Transverse colon (tissue), 4 donors: Measurements from ENCODE around the gene CACNA2D2.

Experiments
- EP300 ChIP-seq: sonication (generic); formaldehyde crosslinking; IDR thresholded peaks from one replicate; pipeline ENCODE4 v1.6.1; 2017; ENCODE audit warnings: antibody characterized with exemption, low read depth
- POLR2A ChIP-seq: fragments of 450-650 bp; IDR thresholded peaks from one replicate; pipeline ENCODE4 v1.6.1; 2016; ENCODE audit warnings: antibody characterized with exemption, mild to moderate bottlenecking, moderate library complexity
- POLR2AphosphoS5 ChIP-seq, 3 donors: sonication (generic); formaldehyde crosslinking; IDR thresholded peaks; one replicate each; pipeline ENCODE4 v1.6.1; 2016; ENCODE audit warnings: antibody characterized with exemption in 3 of 3
- TF ChIP-seq, protein P1 (sequence below), 5 experiments: fragments of 200-600 bp in 3 of 5; fragments of 450-650 bp in 2 of 5; sonication (generic) in 3 of 5; IDR thresholded peaks; 1 replicate in 2 of 5; 2 replicates in 3 of 5; pipeline ENCODE4 v1.5.1; 2016 to 2017; ENCODE audit warnings: antibody characterized with exemption in 5 of 5, inconsistent platforms in 3 of 5, mild to moderate bottlenecking in 2 of 5, moderate library complexity in 1 of 5

DNA sequence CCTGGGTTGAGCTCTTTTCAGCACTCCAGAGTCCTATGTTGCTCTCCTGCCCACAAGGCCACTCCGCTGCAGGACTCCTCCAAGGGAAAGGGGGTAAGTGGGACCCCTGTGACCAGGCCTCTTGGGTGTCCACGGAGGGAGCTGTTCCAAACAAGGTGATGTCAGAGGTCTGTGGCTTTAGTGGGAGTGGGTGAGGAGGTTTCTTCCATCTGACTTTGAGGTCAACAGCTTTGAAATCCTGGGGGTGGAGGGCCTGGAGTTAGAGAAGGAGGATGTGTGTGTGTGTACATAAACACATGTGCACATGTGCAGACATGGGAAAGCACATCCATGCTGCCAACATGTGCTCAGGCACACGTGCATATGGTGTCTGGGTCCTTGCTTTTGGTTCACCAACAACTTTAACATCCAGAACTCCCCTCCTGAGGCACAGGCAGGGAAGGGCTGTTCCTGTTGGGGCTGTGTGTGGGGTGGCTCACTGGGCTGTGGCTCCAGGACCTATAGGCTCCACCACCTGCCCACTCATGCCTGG lies 92.8 kb downstream of the CACNA2D2 start:
- TF ChIP-seq POLR2A (no peak), POLR2AphosphoS5 (IDR thresholded peaks at IDR 0.05) (no peak), EP300 (no peak)
- TF ChIP-seq, protein P1, sequence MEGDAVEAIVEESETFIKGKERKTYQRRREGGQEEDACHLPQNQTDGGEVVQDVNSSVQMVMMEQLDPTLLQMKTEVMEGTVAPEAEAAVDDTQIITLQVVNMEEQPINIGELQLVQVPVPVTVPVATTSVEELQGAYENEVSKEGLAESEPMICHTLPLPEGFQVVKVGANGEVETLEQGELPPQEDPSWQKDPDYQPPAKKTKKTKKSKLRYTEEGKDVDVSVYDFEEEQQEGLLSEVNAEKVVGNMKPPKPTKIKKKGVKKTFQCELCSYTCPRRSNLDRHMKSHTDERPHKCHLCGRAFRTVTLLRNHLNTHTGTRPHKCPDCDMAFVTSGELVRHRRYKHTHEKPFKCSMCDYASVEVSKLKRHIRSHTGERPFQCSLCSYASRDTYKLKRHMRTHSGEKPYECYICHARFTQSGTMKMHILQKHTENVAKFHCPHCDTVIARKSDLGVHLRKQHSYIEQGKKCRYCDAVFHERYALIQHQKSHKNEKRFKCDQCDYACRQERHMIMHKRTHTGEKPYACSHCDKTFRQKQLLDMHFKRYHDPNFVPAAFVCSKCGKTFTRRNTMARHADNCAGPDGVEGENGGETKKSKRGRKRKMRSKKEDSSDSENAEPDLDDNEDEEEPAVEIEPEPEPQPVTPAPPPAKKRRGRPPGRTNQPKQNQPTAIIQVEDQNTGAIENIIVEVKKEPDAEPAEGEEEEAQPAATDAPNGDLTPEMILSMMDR (IDR thresholded peaks at IDR 0.05) = no peak
